HepG2 (cell line): ENCODE results near the gene SYNJ2. TPM values are rescaled to one million over a fixed set of nuclear protein-coding genes. Genes with fewer than 3 reads are reported as not detected.
A peak's percentile ranks its signal among the peaks of the same experiment; 100 is the strongest.

Source experiments
- KMT2A ChIP-seq: sonication (generic); formaldehyde crosslinking; IDR thresholded peaks from 2 replicates; pipeline ENCODE4 v1.4.0; 2020; ENCODE audit warnings: missing genetic modification reagents
- ZBED4 ChIP-seq: sonication (generic); formaldehyde crosslinking; IDR thresholded peaks from 2 replicates; pipeline ENCODE4 v1.4.0; 2020; ENCODE audit warnings: missing genetic modification reagents, borderline replicate concordance
- ZNF501 ChIP-seq: sonication (generic); formaldehyde crosslinking; IDR thresholded peaks from 2 replicates; pipeline ENCODE4 v1.5.1; 2020; ENCODE audit warnings: mild to moderate bottlenecking, moderate library complexity, missing genetic modification reagents
- polyA plus RNA-seq, 8 experiments: library from polyadenylated mRNA; depleted of rRNA in 3 of 8; stranded (reverse) in 7 of 8; unstranded in 1 of 8; fragments of >200 nt; fragmentation: Illumina TruSeq in 4 of 8; extraction: Trizol in 4 of 8; gene quantifications; 2 replicates each; pipeline versions ENCODE4 v1.2.1 to v1.2.3, GENCODE V29; 2011 to 2016; ENCODE audit warnings: low read depth in 4 of 8, missing spikeins in 1 of 8, mixed read lengths in 1 of 8; ENCODE audit not compliant: insufficient read depth in 1 of 8
- total RNA-seq, 5 experiments: library from RNA; depleted of rRNA; stranded (reverse); fragments of >200 nt; fragmentation: Illumina TruSeq; extraction: Trizol; gene quantifications; 2 replicates each; pipeline ENCODE4 v1.2.3, GENCODE V29; 2016; ENCODE audit warnings: low read depth in 1 of 5
- TF ChIP-seq, protein P1 (sequence below): sonication (generic); formaldehyde crosslinking; IDR thresholded peaks from 2 replicates; pipeline ENCODE4 v1.5.0; 2020; ENCODE audit warnings: mild to moderate bottlenecking, missing genetic modification reagents, borderline replicate concordance
- TF ChIP-seq, protein P2 (sequence below): sonication (generic); formaldehyde crosslinking; IDR thresholded peaks from 2 replicates; pipeline ENCODE4 v1.4.0; 2020; ENCODE audit warnings: mild to moderate bottlenecking, missing genetic modification reagents
- TF ChIP-seq, protein P3 (sequence below), 2 experiments: sonication (generic) in 1 of 2; formaldehyde crosslinking in 1 of 2; IDR thresholded peaks; 2 replicates each; pipeline versions ENCODE4 v1.6.1 to v1.9.0; 2014 to 2022; ENCODE audit warnings: antibody characterized with exemption in 1 of 2, borderline replicate concordance in 1 of 2, inconsistent platforms in 1 of 2, low read depth in 1 of 2, missing genetic modification reagents in 1 of 2

The SYNJ2 gene
- total and polyA plus RNA-seq, 2 of the 13 experiments (the other 11 are each of a cell fraction or from before 2014, with no cell fraction given) = 39.1 to 57.6 TPM

DNA sequence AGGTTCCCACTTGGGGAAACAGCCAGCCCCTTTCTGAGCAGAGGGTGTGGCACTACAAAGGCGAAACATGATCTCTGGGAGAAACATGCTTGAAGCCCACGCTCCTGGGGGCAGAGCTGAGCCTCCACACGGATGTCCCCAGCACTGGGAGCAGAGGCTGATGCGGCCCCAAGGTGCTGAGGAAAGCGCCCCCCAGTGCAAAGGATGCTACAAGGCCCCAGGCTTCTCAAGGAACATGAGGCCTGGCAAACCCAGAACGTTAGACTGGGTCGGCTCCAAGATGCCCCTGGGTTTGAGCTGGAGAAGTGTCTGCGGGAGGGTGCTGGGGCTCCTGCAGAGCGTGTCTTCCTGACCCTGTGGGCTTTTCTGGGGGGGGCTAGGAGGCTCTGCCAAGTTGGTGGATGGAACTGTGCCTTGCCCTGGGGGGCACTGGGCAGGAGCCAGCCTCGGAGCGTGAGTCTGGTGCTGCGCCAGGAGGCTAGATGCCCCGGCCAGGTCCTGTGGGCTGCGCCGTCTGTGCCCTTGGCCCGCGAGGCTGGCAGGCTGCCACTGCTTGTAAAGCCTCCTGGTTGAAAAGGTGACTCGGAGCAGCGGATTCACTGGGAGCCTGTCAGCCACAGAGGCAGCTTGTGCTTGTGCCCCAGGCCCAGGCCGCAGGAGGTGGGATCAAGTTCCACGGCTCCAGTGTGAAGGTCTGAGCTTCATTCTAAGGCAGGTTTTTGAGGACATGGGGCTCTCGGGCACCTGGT, 8.1 kb downstream of the SYNJ2 start (continued):
- TF ChIP-seq, protein P1, sequence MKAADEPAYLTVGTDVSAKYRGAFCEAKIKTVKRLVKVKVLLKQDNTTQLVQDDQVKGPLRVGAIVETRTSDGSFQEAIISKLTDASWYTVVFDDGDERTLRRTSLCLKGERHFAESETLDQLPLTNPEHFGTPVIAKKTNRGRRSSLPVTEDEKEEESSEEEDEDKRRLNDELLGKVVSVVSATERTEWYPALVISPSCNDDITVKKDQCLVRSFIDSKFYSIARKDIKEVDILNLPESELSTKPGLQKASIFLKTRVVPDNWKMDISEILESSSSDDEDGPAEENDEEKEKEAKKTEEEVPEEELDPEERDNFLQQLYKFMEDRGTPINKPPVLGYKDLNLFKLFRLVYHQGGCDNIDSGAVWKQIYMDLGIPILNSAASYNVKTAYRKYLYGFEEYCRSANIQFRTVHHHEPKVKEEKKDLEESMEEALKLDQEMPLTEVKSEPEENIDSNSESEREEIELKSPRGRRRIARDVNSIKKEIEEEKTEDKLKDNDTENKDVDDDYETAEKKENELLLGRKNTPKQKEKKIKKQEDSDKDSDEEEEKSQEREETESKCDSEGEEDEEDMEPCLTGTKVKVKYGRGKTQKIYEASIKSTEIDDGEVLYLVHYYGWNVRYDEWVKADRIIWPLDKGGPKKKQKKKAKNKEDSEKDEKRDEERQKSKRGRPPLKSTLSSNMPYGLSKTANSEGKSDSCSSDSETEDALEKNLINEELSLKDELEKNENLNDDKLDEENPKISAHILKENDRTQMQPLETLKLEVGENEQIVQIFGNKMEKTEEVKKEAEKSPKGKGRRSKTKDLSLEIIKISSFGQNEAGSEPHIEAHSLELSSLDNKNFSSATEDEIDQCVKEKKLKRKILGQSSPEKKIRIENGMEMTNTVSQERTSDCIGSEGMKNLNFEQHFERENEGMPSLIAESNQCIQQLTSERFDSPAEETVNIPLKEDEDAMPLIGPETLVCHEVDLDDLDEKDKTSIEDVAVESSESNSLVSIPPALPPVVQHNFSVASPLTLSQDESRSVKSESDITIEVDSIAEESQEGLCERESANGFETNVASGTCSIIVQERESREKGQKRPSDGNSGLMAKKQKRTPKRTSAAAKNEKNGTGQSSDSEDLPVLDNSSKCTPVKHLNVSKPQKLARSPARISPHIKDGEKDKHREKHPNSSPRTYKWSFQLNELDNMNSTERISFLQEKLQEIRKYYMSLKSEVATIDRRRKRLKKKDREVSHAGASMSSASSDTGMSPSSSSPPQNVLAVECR (CRISPR knock-in tag) = peak; percentile 35; the same call in 1 of the 2 replicates
- TF ChIP-seq, protein P2, sequence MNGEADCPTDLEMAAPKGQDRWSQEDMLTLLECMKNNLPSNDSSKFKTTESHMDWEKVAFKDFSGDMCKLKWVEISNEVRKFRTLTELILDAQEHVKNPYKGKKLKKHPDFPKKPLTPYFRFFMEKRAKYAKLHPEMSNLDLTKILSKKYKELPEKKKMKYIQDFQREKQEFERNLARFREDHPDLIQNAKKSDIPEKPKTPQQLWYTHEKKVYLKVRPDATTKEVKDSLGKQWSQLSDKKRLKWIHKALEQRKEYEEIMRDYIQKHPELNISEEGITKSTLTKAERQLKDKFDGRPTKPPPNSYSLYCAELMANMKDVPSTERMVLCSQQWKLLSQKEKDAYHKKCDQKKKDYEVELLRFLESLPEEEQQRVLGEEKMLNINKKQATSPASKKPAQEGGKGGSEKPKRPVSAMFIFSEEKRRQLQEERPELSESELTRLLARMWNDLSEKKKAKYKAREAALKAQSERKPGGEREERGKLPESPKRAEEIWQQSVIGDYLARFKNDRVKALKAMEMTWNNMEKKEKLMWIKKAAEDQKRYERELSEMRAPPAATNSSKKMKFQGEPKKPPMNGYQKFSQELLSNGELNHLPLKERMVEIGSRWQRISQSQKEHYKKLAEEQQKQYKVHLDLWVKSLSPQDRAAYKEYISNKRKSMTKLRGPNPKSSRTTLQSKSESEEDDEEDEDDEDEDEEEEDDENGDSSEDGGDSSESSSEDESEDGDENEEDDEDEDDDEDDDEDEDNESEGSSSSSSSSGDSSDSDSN (CRISPR knock-in tag) = peak; percentile 20; the same call in 1 of the 2 replicates
- no peak for TF ChIP-seq ZBED4 (CRISPR knock-in tag)
- 0 out of 2 replicates have a peak, but pooled peaks have one; percentile 6 for TF ChIP-seq KMT2A (CRISPR knock-in tag)
- 0 out of 2 replicates have a peak, but pooled peaks have one; percentile 34 for TF ChIP-seq ZNF501
- TF ChIP-seq, protein P3, sequence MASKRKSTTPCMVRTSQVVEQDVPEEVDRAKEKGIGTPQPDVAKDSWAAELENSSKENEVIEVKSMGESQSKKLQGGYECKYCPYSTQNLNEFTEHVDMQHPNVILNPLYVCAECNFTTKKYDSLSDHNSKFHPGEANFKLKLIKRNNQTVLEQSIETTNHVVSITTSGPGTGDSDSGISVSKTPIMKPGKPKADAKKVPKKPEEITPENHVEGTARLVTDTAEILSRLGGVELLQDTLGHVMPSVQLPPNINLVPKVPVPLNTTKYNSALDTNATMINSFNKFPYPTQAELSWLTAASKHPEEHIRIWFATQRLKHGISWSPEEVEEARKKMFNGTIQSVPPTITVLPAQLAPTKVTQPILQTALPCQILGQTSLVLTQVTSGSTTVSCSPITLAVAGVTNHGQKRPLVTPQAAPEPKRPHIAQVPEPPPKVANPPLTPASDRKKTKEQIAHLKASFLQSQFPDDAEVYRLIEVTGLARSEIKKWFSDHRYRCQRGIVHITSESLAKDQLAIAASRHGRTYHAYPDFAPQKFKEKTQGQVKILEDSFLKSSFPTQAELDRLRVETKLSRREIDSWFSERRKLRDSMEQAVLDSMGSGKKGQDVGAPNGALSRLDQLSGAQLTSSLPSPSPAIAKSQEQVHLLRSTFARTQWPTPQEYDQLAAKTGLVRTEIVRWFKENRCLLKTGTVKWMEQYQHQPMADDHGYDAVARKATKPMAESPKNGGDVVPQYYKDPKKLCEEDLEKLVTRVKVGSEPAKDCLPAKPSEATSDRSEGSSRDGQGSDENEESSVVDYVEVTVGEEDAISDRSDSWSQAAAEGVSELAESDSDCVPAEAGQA (IDR thresholded peaks at IDR 0.05; ENCODE audit: low read depth) = 0 out of 2 replicates have a peak, but pooled peaks have one; percentile 34
- TF ChIP-seq, protein P3 (CRISPR knock-in tag; IDR thresholded peaks at IDR 0.05; ENCODE audit: borderline replicate concordance) = no peak
